Measurements from ENCODE around the gene RTF2.

DNA sequence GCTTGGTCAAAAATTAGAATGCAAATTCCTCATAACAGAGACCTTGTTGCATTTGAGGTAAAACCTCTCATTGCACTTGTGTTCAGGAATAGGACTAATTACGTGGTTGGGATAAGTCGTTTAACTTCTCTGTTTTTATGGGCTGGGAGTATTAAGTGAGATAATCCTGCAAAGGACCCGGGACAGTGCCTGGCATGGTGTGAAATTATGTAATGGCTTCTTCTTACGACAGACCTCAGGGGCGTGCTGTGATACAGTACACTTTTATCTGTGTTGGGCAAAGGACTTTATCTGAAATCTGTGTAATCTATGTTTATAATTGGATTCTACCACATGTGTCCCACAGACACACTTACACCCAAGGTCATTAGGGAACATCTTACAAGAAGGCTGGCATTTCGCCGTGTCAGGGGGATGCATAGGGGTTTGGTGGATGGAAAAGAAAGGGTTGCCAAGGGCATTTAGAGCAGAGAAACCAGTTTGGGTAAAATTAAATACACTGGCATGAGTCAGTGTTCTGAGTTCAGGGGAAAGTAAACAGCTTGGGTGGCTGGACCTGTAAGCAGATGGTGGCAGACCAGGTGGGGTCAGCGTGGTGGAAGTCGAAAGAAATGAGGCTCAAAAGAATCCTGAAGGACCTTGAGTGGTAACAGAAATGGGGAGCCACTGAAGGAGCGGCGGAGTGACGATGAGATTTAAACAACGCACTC, 17.2 kb upstream of the RTF2 start:
- no peak for TF ChIP-seq POLR2A (IDR thresholded peaks at IDR 0.05)
- TF ChIP-seq, protein P1, sequence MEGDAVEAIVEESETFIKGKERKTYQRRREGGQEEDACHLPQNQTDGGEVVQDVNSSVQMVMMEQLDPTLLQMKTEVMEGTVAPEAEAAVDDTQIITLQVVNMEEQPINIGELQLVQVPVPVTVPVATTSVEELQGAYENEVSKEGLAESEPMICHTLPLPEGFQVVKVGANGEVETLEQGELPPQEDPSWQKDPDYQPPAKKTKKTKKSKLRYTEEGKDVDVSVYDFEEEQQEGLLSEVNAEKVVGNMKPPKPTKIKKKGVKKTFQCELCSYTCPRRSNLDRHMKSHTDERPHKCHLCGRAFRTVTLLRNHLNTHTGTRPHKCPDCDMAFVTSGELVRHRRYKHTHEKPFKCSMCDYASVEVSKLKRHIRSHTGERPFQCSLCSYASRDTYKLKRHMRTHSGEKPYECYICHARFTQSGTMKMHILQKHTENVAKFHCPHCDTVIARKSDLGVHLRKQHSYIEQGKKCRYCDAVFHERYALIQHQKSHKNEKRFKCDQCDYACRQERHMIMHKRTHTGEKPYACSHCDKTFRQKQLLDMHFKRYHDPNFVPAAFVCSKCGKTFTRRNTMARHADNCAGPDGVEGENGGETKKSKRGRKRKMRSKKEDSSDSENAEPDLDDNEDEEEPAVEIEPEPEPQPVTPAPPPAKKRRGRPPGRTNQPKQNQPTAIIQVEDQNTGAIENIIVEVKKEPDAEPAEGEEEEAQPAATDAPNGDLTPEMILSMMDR (IDR thresholded peaks at IDR 0.05 in 4 of 5, conservative IDR thresholded peaks at IDR 0.05 in 1 of 5) = no peak
